H1 (cell line): ENCODE measurements around the gene STARD6. TPM values are rescaled to one million over a fixed set of nuclear protein-coding genes. Genes with fewer than 3 reads are reported as not detected.

ENCODE experiments used
- CHD2 ChIP-seq: IDR thresholded peaks from 2 replicates; pipeline ENCODE4 v1.6.1; 2012; ENCODE audit warnings: low read length, improper control_type of control experiment
- HDAC2 ChIP-seq, 2 experiments: fragments of 300-600 bp in 1 of 2; sonication (generic) in 1 of 2; IDR thresholded peaks; 2 replicates each; pipeline ENCODE4 v1.6.1; 2011 to 2012; ENCODE audit warnings: low read depth in 2 of 2, low read length in 2 of 2, mild to moderate bottlenecking in 2 of 2, moderate library complexity in 2 of 2, borderline replicate concordance in 1 of 2, inconsistent platforms in 1 of 2
- KDM5A ChIP-seq: fragments of 200-600 bp; IDR thresholded peaks from 2 replicates; pipeline ENCODE4 v1.7.1; 2012; ENCODE audit warnings: mild to moderate bottlenecking, low read length, inconsistent platforms, mixed read lengths
- NRF1 ChIP-seq: IDR thresholded peaks from 2 replicates; pipeline ENCODE4 v1.6.1; 2011; ENCODE audit warnings: mild to moderate bottlenecking, low read depth, low read length, improper control_type of control experiment
- PHF8 ChIP-seq: fragments of 200-600 bp; sonication (generic); conservative IDR thresholded peaks from 2 replicates; pipeline ENCODE4 v1.7.1; 2012; ENCODE audit warnings: low read depth, mild to moderate bottlenecking, inconsistent platforms, low read length, moderate library complexity
- POLR2AphosphoS5 ChIP-seq: IDR thresholded peaks from 2 replicates; pipeline ENCODE4 v1.6.1; 2011; ENCODE audit warnings: low read depth, low read length
- POU5F1 ChIP-seq: IDR thresholded peaks from 2 replicates; pipeline ENCODE4 v1.6.1; 2011; ENCODE audit warnings: low read depth, mild to moderate bottlenecking, low read length, moderate library complexity
- RAD21 ChIP-seq, 2 experiments: IDR thresholded peaks in 1 of 2; conservative IDR thresholded peaks in 1 of 2; 2 replicates each; pipeline ENCODE4 v1.6.1; 2011; ENCODE audit warnings: low read depth in 2 of 2, low read length in 2 of 2, improper control_type of control experiment in 1 of 2, inconsistent platforms in 1 of 2, mild to moderate bottlenecking in 1 of 2, moderate library complexity in 1 of 2
- RFX5 ChIP-seq: IDR thresholded peaks from 2 replicates; pipeline ENCODE4 v1.6.1; 2011; ENCODE audit warnings: low read depth, low read length, improper control_type of control experiment, borderline replicate concordance
- RNF2 ChIP-seq: fragments of 200-900, 300-1000 bp; sonication (generic); IDR thresholded peaks from 2 replicates; pipeline ENCODE4 v1.7.1; 2016; ENCODE audit warnings: borderline replicate concordance, low read depth, mild to moderate bottlenecking, antibody characterized with exemption, low read length; ENCODE audit not compliant: poor library complexity, severe bottlenecking; ENCODE audit errors: missing control alignments
- SAP30 ChIP-seq: fragments of 300-600 bp; sonication (generic); IDR thresholded peaks from 2 replicates; pipeline ENCODE4 v1.7.1; 2012; ENCODE audit warnings: low read length, moderate library complexity, mild to moderate bottlenecking, inconsistent platforms; ENCODE audit not compliant: insufficient read depth, insufficient replicate concordance
- SIN3A ChIP-seq, 2 experiments: IDR thresholded peaks in 1 of 2; conservative IDR thresholded peaks in 1 of 2; 2 replicates each; pipeline ENCODE4 v1.6.1; 2011 to 2012; ENCODE audit warnings: low read length in 2 of 2, improper control_type of control experiment in 1 of 2, low read depth in 1 of 2, mild to moderate bottlenecking in 1 of 2
- SIRT6 ChIP-seq: IDR thresholded peaks from one replicate; pipeline ENCODE4 v1.7.1; 2012; ENCODE audit warnings: low read length, inconsistent platforms
- ZNF274 ChIP-seq: IDR thresholded peaks from 2 replicates; pipeline ENCODE4 v1.7.0; 2012; ENCODE audit warnings: low read length, borderline replicate concordance; ENCODE audit errors: extremely low read depth
- polyA plus RNA-seq, 7 experiments: library from polyadenylated mRNA; depleted of rRNA in 3 of 7; stranded (reverse) in 5 of 7; unstranded in 2 of 7; fragments of >200 nt in 5 of 7; fragments of 200-250 nt in 2 of 7; gene quantifications; 1 replicate in 5 of 7; 2 replicates in 1 of 7; 4 replicates in 1 of 7; pipeline versions ENCODE4 v1.2.1 to v1.2.3, GENCODE V29; 2011 to 2013; ENCODE audit warnings: missing spikeins in 2 of 7, mixed read lengths in 2 of 7
- total RNA-seq: library from RNA; stranded (reverse); fragmentation: NEBNext Ultra II Directional; extraction: Animal tissue kit (Norgen Biotek cat#: 25700); gene quantifications from 2 replicates; pipeline ENCODE4 v1.2.1, GENCODE V29; 2021
- TF ChIP-seq, protein P1 (sequence below): IDR thresholded peaks from 2 replicates; pipeline ENCODE4 v1.6.1; 2011; ENCODE audit warnings: low read length, improper control_type of control experiment
- TF ChIP-seq, protein P2 (sequence below), 3 experiments: IDR thresholded peaks; 1 replicate in 2 of 3; 2 replicates in 1 of 3; pipeline versions ENCODE4 v1.5.1 to v1.6.1; 2011; ENCODE audit warnings: low read length in 3 of 3, mild to moderate bottlenecking in 3 of 3, inconsistent platforms in 2 of 3, low read depth in 1 of 3, moderate library complexity in 1 of 3; ENCODE audit not compliant: insufficient read depth in 1 of 3; ENCODE audit errors: control extremely low read depth in 1 of 3
- TF ChIP-seq, protein P3 (sequence below): IDR thresholded peaks from 2 replicates; pipeline ENCODE4 v1.6.1; 2011; ENCODE audit warnings: low read depth, mild to moderate bottlenecking, low read length; ENCODE audit not compliant: insufficient read depth

Gene STARD6
- total and polyA plus RNA-seq, 2 of the 8 experiments (the other 6 are each of a cell fraction or from before 2014, with no cell fraction given), result not detected

DNA sequence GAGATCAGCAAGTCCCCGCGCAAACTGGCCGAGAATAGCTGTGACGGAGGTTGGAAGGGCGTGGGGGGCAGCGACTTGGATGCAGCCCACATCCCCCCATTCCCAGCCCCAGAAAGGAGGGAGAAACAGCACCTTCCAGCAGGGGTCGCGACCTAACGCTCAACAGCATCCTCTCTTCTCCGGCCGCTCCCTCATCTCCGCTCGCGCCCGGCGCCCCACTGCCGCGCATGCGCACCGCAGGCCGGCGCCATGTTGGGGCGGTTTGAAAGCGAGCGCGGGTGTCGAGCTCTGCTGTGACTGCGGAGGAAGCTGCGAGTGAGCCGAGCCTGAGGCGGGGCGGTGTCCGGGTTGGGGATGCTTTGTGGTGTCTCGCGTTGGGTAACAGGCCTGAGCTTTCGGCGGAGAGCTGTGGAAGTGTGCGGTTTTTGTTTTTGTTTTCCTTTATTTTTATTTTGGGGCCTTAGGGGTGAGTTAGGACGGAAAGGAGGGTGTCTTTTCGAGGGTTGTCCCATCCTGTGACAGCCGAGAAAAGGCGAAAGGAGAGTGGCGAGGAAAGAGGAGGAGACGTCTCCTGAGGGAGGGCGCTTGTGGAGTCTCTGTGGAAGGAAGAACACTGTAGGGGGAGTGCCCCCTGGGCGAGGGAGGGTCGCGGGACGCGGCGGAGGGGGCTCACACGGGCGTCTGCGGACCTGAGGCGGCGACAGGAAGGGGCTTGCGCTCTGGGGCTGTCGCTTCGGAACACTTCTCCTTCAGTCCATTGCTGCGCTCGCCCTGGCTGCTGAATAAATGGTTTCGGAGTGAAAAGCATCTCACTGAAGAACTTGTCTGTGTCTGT lies at the start of gene STARD6, which contains the start of gene C18orf54 (continued):
- TF ChIP-seq HDAC2 (IDR thresholded peaks at IDR 0.05; ENCODE audit: borderline replicate concordance in 1 of 2, low read depth in 2 of 2, low read length in 2 of 2), result peak in 1 of 2 experiments; percentile 24; a peak in 1 of 4 replicates
- peak; percentile 26; the same call in 1 of the 2 replicates for TF ChIP-seq PHF8
- peak; percentile 67 for TF ChIP-seq POLR2AphosphoS5
- peak; percentile 94 for TF ChIP-seq NRF1
- TF ChIP-seq, protein P1, sequence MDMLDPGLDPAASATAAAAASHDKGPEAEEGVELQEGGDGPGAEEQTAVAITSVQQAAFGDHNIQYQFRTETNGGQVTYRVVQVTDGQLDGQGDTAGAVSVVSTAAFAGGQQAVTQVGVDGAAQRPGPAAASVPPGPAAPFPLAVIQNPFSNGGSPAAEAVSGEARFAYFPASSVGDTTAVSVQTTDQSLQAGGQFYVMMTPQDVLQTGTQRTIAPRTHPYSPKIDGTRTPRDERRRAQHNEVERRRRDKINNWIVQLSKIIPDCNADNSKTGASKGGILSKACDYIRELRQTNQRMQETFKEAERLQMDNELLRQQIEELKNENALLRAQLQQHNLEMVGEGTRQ, result no peak
- TF ChIP-seq SAP30, result peak; percentile 35
- no peak for TF ChIP-seq ZNF274
- TF ChIP-seq, protein P2, sequence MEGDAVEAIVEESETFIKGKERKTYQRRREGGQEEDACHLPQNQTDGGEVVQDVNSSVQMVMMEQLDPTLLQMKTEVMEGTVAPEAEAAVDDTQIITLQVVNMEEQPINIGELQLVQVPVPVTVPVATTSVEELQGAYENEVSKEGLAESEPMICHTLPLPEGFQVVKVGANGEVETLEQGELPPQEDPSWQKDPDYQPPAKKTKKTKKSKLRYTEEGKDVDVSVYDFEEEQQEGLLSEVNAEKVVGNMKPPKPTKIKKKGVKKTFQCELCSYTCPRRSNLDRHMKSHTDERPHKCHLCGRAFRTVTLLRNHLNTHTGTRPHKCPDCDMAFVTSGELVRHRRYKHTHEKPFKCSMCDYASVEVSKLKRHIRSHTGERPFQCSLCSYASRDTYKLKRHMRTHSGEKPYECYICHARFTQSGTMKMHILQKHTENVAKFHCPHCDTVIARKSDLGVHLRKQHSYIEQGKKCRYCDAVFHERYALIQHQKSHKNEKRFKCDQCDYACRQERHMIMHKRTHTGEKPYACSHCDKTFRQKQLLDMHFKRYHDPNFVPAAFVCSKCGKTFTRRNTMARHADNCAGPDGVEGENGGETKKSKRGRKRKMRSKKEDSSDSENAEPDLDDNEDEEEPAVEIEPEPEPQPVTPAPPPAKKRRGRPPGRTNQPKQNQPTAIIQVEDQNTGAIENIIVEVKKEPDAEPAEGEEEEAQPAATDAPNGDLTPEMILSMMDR (IDR thresholded peaks at IDR 0.05; ENCODE audit: control extremely low read depth in 1 of 3, insufficient read depth in 1 of 3, low read depth in 1 of 3, low read length in 3 of 3), result peak; percentile 55 to 82 (median 81)
- peak in 1 of 2 experiments; percentile 48; a peak in 1 of 4 replicates for TF ChIP-seq SIN3A (conservative IDR thresholded peaks at IDR 0.05 in 1 of 2, IDR thresholded peaks at IDR 0.05 in 1 of 2; ENCODE audit: low read depth in 1 of 2, low read length in 2 of 2)
- no peak for TF ChIP-seq KDM5A
- TF ChIP-seq RFX5, result no peak
- no peak for TF ChIP-seq POU5F1
- TF ChIP-seq CHD2, result no peak
- TF ChIP-seq RAD21 (IDR thresholded peaks at IDR 0.05 in 1 of 2, conservative IDR thresholded peaks at IDR 0.05 in 1 of 2; ENCODE audit: low read depth in 2 of 2, low read length in 2 of 2), result peak; percentile 47 to 55; a peak in 3 of 4 replicates
- no peak for TF ChIP-seq SIRT6
- TF ChIP-seq RNF2, result no peak
- TF ChIP-seq, protein P3, sequence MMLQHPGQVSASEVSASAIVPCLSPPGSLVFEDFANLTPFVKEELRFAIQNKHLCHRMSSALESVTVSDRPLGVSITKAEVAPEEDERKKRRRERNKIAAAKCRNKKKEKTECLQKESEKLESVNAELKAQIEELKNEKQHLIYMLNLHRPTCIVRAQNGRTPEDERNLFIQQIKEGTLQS, result no peak
